HUES48 (cell line): ENCODE data around the gene LAMB2.

Experiments
- H3K27ac ChIP-seq: one replicate; pipeline ENCODE4 v1.7.0; 2013; ENCODE audit warnings: low read depth, low read length, inconsistent platforms
- H3K27me3 ChIP-seq: 2 replicates; pipeline ENCODE4 v1.6.1; 2013; ENCODE audit warnings: mild to moderate bottlenecking, low read length; ENCODE audit not compliant: control insufficient read depth, insufficient read depth
- H3K36me3 ChIP-seq: 2 replicates; pipeline ENCODE4 v1.6.1; 2013; ENCODE audit warnings: low read length; ENCODE audit not compliant: control insufficient read depth, insufficient read depth
- H3K4me1 ChIP-seq: 2 replicates; pipeline ENCODE4 v1.6.1; 2013; ENCODE audit warnings: mild to moderate bottlenecking, low read length; ENCODE audit not compliant: control insufficient read depth, insufficient read depth
- H3K4me3 ChIP-seq: 2 replicates; pipeline ENCODE4 v1.5.1; 2013; ENCODE audit warnings: mild to moderate bottlenecking, low read depth, low read length
- H3K9ac ChIP-seq: 2 replicates; pipeline ENCODE4 v1.6.1; 2013; ENCODE audit warnings: mild to moderate bottlenecking, low read depth, low read length, moderate library complexity
- H3K9me3 ChIP-seq: 2 replicates; pipeline ENCODE4 v1.6.1; 2013; ENCODE audit warnings: low read length; ENCODE audit not compliant: control insufficient read depth, insufficient read depth

Gene LAMB2

GRCh38 chr3:49132073-49132436 is 795 bp downstream of the LAMB2 start:
- H3K4me1 ChIP-seq = peaks cover 3% of the 10 kb centered on the region
- no peaks in the 10 kb centered on the region for H3K27me3 ChIP-seq
- H3K27ac ChIP-seq = peak overlapping the region; percentile 88
- peaks cover 17% of the 10 kb centered on the region; the same call in 1 of the 2 replicates for H3K36me3 ChIP-seq
- H3K9ac ChIP-seq = no peak overlapping the region
- no peaks in the 10 kb centered on the region for H3K9me3 ChIP-seq
- H3K4me3 ChIP-seq = peak overlapping the region; percentile 88

GRCh38 chr3:49131576-49131975 is 1.3 kb downstream of the LAMB2 start:
- H3K9ac ChIP-seq = no peak overlapping the region

GRCh38 chr3:49131040-49131439 is 1.8 kb downstream of the LAMB2 start:
- H3K27me3 ChIP-seq = no peaks in the 10 kb centered on the region
- H3K36me3 ChIP-seq = peaks cover 21% of the 10 kb centered on the region
- peaks cover 3% of the 10 kb centered on the region for H3K4me1 ChIP-seq
- no peak overlapping the region for H3K27ac ChIP-seq
- H3K9me3 ChIP-seq = no peaks in the 10 kb centered on the region
- no peak overlapping the region for H3K9ac ChIP-seq
- no peak overlapping the region for H3K4me3 ChIP-seq

More at GRCh38 chr3:49131576-49131975, 1.3 kb downstream of the LAMB2 start:
- no peak overlapping the region for H3K4me3 ChIP-seq
- H3K27me3 ChIP-seq = no peaks in the 10 kb centered on the region
- H3K36me3 ChIP-seq = peaks cover 17% of the 10 kb centered on the region; the same call in 1 of the 2 replicates
- H3K9me3 ChIP-seq = no peaks in the 10 kb centered on the region
- H3K27ac ChIP-seq = no peak overlapping the region
- H3K4me1 ChIP-seq = peaks cover 3% of the 10 kb centered on the region

GRCh38 chr3:49124991-49125670 is 7.7 kb downstream of the LAMB2 start:
- Histone ChIP-seq H3K27ac (no peak overlapping the region), H3K9ac (no peak overlapping the region), H3K9me3 (no peaks in the 10 kb centered on the region), H3K36me3 (peaks cover 56% of the 10 kb centered on the region), H3K27me3 (no peaks in the 10 kb centered on the region), H3K4me3 (no peak overlapping the region), H3K4me1 (no peaks in the 10 kb centered on the region)

- Histone ChIP-seq H3K27me3 (no peaks in the 10 kb centered on the region), H3K4me3 (no peak overlapping the region), H3K9me3 (no peaks in the 10 kb centered on the region), H3K36me3 (peaks cover 53% of the 10 kb centered on the region), H3K27ac (no peak overlapping the region), H3K4me1 (no peaks in the 10 kb centered on the region), H3K9ac (no peak overlapping the region)
These were observed 8.6 kb downstream of the LAMB2 start for GRCh38 chr3:49124203-49124602.

GRCh38 chr3:49123687-49124086 is 9.2 kb downstream of the LAMB2 start:
- no peak overlapping the region for H3K4me3 ChIP-seq
- no peaks in the 10 kb centered on the region for H3K27me3 ChIP-seq
- H3K9me3 ChIP-seq = no peaks in the 10 kb centered on the region
- no peak overlapping the region for H3K27ac ChIP-seq
- no peaks in the 10 kb centered on the region for H3K4me1 ChIP-seq
- peaks cover 57% of the 10 kb centered on the region for H3K36me3 ChIP-seq
- no peak overlapping the region for H3K9ac ChIP-seq

GRCh38 chr3:49122886-49123545 is 9.8 kb downstream of the LAMB2 start:
- Histone ChIP-seq H3K4me3 (no peak overlapping the region), H3K27me3 (no peaks in the 10 kb centered on the region), H3K9me3 (no peaks in the 10 kb centered on the region), H3K36me3 (peaks cover 56% of the 10 kb centered on the region), H3K27ac (no peak overlapping the region), H3K4me1 (no peaks in the 10 kb centered on the region), H3K9ac (no peak overlapping the region)

- Histone ChIP-seq H3K27me3 (no peaks in the 10 kb centered on the region), H3K4me3 (no peak overlapping the region), H3K9me3 (no peaks in the 10 kb centered on the region), H3K4me1 (no peaks in the 10 kb centered on the region), H3K27ac (no peak overlapping the region), H3K9ac (no peak overlapping the region), H3K36me3 (peaks cover 62% of the 10 kb centered on the region)
These were observed 10.4 kb downstream of the LAMB2 start for GRCh38 chr3:49122451-49122850.

- Histone ChIP-seq H3K4me1 (no peaks in the 10 kb centered on the region), H3K27ac (no peak overlapping the region), H3K9me3 (no peaks in the 10 kb centered on the region), H3K27me3 (no peaks in the 10 kb centered on the region), H3K4me3 (no peak overlapping the region), H3K36me3 (peaks cover 66% of the 10 kb centered on the region), H3K9ac (no peak overlapping the region)
These were observed 10.8 kb downstream of the LAMB2 start for GRCh38 chr3:49122022-49122421.

- Histone ChIP-seq H3K9me3 (no peaks in the 10 kb centered on the region), H3K4me1 (no peaks in the 10 kb centered on the region), H3K9ac (peak overlapping the region; percentile 30), H3K4me3 (peak overlapping the region; percentile 97), H3K27me3 (no peaks in the 10 kb centered on the region), H3K36me3 (peaks cover 72% of the 10 kb centered on the region), H3K27ac (peak overlapping the region; percentile 96)
These were observed 11.6 kb downstream of the LAMB2 start for GRCh38 chr3:49121132-49121736.
